Prostate gland (tissue), 2 donors: ENCODE data around the gene LYPD5.

Experiments
- POLR2AphosphoS5 ChIP-seq: sonication (generic); formaldehyde crosslinking; IDR thresholded peaks from one replicate; pipeline ENCODE4 v1.6.1; 2017; ENCODE audit warnings: antibody characterized with exemption
- TF ChIP-seq, protein P1 (sequence below), 4 experiments: fragments of 200-600 bp in 2 of 4; fragments of 450-650 bp in 2 of 4; sonication (generic) in 2 of 4; IDR thresholded peaks; 1 replicate in 3 of 4; 2 replicates in 1 of 4; pipeline ENCODE4 v1.5.1; 2016 to 2019; ENCODE audit warnings: antibody characterized with exemption in 4 of 4, mild to moderate bottlenecking in 2 of 4, moderate library complexity in 2 of 4

DNA sequence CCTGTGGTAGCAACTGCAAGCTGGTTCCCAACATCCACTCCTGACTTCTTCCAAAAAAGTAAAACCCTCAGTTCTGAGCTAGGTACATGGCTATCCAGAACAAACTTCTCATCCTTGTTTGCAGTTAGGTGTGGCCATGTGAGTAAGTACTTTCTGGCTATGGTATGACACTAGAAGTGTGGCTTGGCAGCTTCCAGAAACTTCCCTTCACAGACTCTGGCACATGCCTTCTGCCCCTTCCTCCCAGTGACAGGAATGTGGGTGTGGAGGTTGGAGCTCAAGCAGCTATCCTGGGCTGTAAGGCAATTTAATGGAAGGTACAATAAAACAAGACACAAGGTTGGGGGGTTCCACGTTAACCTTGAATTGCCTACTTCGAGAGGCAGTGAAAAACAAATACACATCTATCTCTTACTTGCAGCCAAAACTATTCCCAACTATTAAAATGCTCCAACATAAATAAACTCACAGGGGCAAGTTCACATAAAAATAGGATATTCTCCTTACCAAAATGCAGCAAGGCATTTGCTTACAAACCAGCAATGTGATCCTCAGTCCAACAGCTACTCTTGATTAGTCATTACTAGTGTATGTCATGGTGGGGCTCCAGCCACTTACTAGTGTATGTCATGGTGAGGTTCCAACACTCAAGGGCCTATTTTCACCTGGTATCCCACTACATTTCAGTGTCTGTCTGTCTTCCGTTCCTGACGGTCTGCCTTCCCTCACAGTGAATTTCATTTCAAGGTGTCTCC, 50.6 kb downstream of the LYPD5 start:
- no peak for TF ChIP-seq POLR2AphosphoS5
- TF ChIP-seq, protein P1, sequence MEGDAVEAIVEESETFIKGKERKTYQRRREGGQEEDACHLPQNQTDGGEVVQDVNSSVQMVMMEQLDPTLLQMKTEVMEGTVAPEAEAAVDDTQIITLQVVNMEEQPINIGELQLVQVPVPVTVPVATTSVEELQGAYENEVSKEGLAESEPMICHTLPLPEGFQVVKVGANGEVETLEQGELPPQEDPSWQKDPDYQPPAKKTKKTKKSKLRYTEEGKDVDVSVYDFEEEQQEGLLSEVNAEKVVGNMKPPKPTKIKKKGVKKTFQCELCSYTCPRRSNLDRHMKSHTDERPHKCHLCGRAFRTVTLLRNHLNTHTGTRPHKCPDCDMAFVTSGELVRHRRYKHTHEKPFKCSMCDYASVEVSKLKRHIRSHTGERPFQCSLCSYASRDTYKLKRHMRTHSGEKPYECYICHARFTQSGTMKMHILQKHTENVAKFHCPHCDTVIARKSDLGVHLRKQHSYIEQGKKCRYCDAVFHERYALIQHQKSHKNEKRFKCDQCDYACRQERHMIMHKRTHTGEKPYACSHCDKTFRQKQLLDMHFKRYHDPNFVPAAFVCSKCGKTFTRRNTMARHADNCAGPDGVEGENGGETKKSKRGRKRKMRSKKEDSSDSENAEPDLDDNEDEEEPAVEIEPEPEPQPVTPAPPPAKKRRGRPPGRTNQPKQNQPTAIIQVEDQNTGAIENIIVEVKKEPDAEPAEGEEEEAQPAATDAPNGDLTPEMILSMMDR (IDR thresholded peaks at IDR 0.05): no peak
